GOT3 (cell line): Measurements from ENCODE around the gene RGS17.

ENCODE experiments used
- DNase-seq: peaks from one replicate; lab custom pipeline; 2025; ENCODE audit warnings: mixed read lengths; lab: John Stamatoyannopoulos, UW

The RGS17 gene

GRCh38 chr6:153084393-153084792 is 46.7 kb downstream of the RGS17 start:
- DNase-seq, result no peak

- no peak for DNase-seq
Observed at GRCh38 chr6:153083869-153084268, 47.2 kb downstream of the RGS17 start.

DNA sequence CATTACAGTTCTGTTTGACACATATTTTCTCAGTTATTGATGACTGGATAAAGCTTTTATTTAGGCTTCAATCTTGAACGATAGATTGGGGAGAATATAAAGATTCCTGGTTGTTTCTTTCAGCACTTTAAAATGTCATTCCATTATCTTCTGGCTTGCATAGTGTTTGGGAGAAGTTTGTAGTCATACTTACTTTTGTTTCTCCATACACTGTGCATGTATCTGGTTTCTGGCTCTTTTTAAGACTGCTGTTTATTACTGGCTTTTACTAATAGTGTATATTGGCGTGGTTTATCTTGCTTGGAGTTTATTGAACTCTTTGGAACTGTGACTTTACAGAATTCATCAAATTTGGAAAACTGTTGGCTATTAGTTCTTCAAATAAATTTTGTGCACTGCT is 49.2 kb downstream of the RGS17 start:
- no peak for DNase-seq

- DNase-seq, result no peak
Observed at GRCh38 chr6:153076431-153076830, 54.7 kb downstream of the RGS17 start.

GRCh38 chr6:153074761-153075160 is 56.3 kb downstream of the RGS17 start:
- no peak for DNase-seq

- DNase-seq, result no peak
Observed at GRCh38 chr6:153073841-153074240, 57.2 kb downstream of the RGS17 start.

DNA sequence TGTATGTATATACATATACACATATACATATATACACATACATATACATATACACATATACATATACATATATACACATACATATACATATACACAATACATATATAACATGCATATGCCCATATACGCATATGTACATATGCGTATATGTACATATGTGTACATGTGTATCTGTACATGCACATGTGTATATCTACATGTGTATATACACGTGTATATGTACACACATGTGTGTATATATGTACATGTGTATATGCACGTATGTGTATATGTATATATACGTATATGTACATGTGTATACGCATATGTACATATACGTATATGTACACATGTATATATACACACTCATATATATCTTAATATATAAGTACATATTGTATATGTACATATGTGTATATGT is 60.3 kb downstream of the RGS17 start:
- DNase-seq, result no peak

- DNase-seq, result no peak
Observed at GRCh38 chr6:153069897-153070296, 61.2 kb downstream of the RGS17 start.

GRCh38 chr6:153065222-153065621 is 65.9 kb downstream of the RGS17 start:
- no peak for DNase-seq

DNA sequence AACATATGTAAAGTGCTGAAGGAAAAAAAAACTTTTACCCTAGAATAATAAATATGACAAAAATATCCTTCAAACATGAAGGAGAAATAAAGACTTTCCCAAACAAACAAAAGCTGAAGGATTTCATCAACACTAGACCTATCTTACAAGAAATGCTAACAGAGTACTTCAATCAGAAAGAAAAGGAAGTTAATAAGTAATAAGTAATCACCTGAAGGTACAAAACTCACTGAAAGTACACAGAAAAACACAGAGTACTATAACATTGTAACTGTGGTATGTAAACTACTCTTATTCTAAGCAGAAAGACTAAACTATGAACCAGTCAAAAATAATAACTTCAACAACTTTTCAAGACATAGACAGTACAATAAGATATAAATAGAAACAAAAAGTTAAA is 67.1 kb downstream of the RGS17 start:
- DNase-seq, result no peak

DNA sequence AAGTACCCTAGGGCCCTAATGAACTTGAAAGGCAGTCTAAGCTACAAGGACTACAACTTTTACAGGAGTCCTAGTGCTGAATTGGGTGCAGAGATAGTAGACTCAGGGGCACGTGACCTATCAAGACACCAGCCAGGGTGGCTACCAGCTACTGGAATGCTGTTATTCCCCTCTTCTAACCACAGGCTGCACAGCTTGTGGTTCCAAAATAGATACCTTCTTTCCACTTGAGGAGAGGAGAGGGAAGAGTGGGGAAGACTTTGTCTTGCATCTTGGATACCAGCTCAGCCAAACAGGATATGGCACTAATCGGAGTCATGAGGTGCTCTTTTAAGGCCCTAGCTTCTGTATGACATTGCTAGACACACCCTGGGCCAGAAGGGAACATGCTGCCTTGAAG is 68.6 kb downstream of the RGS17 start:
- DNase-seq, result no peak

GRCh38 chr6:153059757-153060156 is 71.3 kb downstream of the RGS17 start:
- no peak for DNase-seq

GRCh38 chr6:153059311-153059710 is 71.8 kb downstream of the RGS17 start:
- no peak for DNase-seq

- DNase-seq, result no peak
Observed at GRCh38 chr6:153058909-153059308, 72.2 kb downstream of the RGS17 start.

GRCh38 chr6:153058291-153058690 is 72.8 kb downstream of the RGS17 start:
- DNase-seq, result no peak

DNA sequence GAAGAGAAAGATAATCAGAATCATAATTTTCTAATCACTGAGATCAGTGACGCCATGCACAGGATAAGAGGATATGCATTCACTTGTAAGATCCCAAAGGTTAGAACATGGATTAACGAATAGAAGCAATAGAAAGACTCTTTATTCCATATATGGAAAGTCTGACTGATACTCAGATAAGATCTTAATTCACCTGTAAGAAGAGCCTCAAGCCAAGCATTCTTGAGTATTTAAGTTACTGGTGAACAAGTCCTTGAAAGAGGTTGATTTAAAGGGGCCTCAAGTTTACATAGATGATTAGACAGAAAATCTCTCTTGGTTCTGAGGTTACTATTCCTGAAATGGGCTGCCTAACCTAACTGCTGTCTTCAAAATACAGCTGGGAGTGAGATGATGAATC is 74.8 kb downstream of the RGS17 start:
- no peak for DNase-seq

DNA sequence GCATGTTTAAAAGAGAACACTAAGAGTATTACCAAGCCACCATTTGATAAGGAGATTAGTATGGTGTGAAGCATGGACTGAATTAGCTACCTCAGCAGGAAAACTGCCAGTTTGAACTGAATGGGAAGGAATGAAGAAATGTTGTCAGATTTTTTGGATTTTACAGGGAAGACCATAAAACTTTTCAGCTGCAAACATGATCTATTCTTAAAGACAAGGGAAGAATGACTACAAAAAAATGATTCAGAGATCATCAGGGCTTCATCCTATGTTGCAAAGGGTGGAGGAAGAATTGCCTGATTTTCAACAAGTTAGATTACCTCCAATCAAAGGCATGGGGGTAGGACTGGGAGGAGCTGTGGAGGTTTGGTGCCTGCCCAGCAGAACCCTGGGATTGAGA is 79.3 kb downstream of the RGS17 start:
- DNase-seq, result no peak

- no peak for DNase-seq
Observed at GRCh38 chr6:153048631-153049030, 82.5 kb downstream of the RGS17 start.

- no peak for DNase-seq
Observed at GRCh38 chr6:153047386-153047785, 83.7 kb downstream of the RGS17 start.

DNA sequence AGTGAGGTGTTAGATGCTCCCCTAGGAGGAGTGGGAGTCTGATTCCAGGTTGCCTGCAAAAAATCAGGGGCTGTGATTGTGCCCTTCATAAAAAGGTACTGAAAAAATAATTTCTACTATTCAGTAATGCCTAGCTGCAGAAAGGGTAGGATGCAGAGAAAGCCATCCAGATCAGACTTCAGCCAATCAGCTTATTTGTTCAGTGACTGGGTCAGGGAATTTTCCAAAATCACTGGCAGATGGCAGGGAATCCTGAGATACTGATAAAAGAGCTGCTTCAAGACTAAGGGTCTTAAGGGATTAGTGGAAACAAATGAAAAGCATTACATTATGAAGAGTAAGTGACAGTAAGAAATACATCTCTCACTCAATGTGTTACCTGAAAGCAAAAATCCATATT is 85.8 kb downstream of the RGS17 start:
- DNase-seq, result no peak

GRCh38 chr6:153044295-153044694 is 86.8 kb downstream of the RGS17 start:
- DNase-seq, result no peak

DNA sequence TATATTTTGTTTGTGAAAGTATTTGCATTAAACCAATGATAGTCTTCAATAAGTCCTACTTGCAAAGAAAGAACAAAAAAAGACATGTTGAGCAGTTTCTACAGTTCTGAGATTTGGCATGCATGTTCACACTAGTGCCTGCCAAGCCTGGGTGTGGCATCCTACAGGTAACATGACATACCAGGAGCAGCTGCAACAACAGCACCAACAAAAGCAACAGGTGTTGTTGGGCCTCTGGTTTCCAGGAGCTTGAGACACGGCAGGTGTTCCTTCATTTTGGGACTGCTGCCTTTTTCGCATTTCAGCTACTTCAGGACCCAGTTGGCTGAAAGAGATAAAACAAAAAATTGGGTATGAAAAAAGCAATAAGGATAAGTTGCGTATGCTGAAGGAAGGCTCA is 87.4 kb downstream of the RGS17 start:
- DNase-seq, result no peak

DNA sequence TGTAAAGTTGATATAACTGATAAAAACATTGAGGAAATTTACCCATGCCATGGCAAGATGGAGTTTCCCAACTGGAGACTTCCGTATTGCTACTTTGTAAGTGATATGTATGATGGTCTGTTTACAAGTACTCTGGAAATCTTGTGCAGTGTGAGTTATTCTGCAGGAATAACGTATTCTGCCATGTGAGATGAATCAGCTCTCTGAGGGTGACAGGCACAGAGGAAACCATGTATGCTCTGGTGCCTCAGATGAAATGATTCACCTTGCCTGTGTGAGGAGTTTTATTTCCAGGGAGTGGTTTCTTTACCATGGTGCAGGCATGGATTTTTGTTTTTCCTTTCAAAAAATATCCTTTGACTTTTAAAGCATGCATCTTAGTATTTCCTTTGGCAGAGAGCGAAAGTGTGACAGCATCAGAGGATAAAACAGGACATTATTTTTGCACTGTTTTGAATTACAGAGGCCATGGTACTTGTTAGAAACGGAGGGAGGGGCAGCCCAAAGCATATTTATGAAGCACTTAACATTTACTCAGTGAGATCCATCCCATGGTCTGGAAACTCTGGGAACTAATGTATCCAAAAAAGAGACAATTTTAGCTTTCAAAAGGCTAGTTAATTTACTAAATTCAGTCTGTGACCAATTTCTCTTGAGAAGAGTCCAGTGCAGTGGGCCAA is 92.6 kb downstream of the RGS17 start:
- DNase-seq, result no peak

- no peak for DNase-seq
Observed at GRCh38 chr6:153034139-153034538, 96.9 kb downstream of the RGS17 start.
